Ramos (cell line): Measurements from ENCODE around the gene DECR2.

Experiments used
- in situ Hi-C: fragments of 300-500 bp; cut with MboI; formaldehyde crosslinking; loops from one replicate; pipeline ENCODE4 v1.14.3; 2022; ENCODE audit warnings: low sequenced_read_pairs; ENCODE audit not compliant: unreplicated experiment

The DECR2 gene

GRCh38 chr16:364595-365491 is 36.8 kb upstream of the DECR2 start:
- in situ Hi-C loops: no loop called here

- in situ Hi-C loops: no loop called here
Measured at GRCh38 chr16:366476-366875, 35.2 kb upstream of the DECR2 start.

- in situ Hi-C loops: no loop called here
Measured at GRCh38 chr16:367333-367903, 34.3 kb upstream of the DECR2 start.

GRCh38 chr16:368388-369158 is 33.1 kb upstream of the DECR2 start:
- in situ Hi-C loops: no loop called here

GRCh38 chr16:369275-369865 is 32.3 kb upstream of the DECR2 start:
- in situ Hi-C loops: no loop called here

GRCh38 chr16:369866-370436 is 31.7 kb upstream of the DECR2 start:
- in situ Hi-C loops: no loop called here

GRCh38 chr16:370443-370842 is 31.2 kb upstream of the DECR2 start, which contains the start of gene MRPL28:
Gene MRPL28 (minus strand): TSS chr16:370538. CDS start chr16:370218, 320 bp downstream.
- in situ Hi-C loops: no loop called here

- in situ Hi-C loops: no loop called here
Measured at GRCh38 chr16:370979-371514, 30.6 kb upstream of the DECR2 start.

GRCh38 chr16:371515-372301 is 30.0 kb upstream of the DECR2 start:
- in situ Hi-C loops: no loop called here

GRCh38 chr16:372302-372983 is 29.2 kb upstream of the DECR2 start:
- in situ Hi-C loops: no loop called here

- in situ Hi-C loops: no loop called here
Measured at GRCh38 chr16:373020-373598, 28.6 kb upstream of the DECR2 start.

GRCh38 chr16:373848-374615 is 27.7 kb upstream of the DECR2 start:
- in situ Hi-C loops: no loop called here

GRCh38 chr16:374616-374926 is 27.1 kb upstream of the DECR2 start:
- in situ Hi-C loops: no loop called here

- in situ Hi-C loops: no loop called here
Measured at GRCh38 chr16:375212-375611, 26.5 kb upstream of the DECR2 start.

GRCh38 chr16:375927-376816 is 25.5 kb upstream of the DECR2 start:
- in situ Hi-C loops: no loop called here

GRCh38 chr16:376817-377418 is 24.8 kb upstream of the DECR2 start:
- in situ Hi-C loops: no loop called here
